Measurements from ENCODE around the gene SV2B.

SV2B gene

DNA sequence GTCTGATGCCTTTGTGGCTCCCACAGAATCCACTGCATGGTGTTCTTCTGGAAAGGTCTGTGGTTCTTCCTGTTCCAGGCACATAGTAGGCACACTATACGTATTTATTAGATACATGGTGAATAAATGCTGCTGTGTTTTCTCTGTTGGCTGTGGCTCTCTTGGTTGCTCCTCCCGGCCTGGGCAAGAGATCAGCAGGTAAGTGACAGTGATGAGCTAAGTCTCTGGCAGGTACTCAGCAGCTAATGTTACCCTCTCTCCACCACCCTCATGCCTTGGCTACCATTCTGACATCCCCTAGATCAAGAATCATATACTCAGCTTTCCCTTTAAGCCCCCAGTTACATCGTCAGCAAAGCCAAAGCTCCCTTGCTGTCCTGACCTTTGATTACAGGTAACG, 8.4 kb downstream of the SV2B start:
- no peak for DNase-seq

DNA sequence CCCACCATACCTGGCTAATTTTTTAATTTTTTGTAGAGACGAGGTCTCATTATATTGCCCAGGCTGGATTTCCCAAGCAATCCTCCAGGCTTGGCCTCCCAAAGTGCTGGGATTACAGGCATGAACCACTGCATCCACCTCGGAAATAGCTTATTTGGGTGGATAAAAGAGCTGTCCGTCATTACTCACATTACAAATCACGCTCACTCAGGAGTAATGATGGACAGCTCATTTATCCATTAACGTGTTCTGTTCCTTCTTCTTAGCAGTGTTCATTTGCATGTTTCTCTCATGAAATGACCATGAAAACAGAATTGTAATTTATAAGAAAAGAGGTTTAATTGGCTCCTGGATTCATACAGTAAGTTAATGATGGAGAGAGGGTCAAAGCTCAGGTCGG, 9.8 kb downstream of the SV2B start:
- DNase-seq: no peak

DNA sequence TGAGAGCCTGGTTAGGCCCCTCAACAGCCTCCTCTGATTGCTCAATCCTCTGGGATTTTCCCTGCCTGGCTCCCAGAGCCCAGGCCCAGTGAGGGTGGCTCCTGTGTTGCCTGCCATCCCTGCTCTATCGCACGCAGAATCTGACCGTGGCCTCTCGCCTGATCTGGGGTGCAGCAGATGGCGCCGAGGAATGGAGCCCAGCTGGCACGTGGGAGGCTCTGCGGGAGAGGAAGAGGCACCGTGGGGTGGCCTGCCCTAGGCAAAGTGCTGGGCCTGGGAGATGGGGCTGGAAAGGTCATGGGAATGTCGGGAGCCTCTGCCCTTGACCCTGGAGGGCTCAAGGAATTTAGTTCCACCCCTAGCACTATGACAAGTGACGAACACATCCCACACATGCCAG, 10.3 kb downstream of the SV2B start:
- no peak for DNase-seq

DNA sequence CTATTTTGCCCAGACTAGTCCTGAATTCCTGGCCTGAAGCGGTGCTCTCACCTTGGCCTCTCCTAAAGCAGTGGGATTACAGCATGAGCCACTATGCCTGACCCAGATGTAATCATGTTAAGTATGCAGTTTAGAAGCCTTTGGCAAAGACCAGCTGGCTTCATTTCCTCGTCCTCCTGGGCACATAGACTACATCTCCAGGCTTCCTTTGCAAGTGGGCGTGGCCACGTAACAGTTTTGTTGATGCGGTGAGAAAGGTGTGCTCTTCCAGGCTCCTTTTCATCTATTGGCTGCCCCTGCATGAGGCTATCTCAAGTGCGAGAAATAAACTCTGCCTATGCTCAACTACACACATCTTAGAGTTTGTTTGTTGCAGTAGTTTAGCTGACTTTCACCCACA, 13.0 kb downstream of the SV2B start:
- no peak for DNase-seq

DNA sequence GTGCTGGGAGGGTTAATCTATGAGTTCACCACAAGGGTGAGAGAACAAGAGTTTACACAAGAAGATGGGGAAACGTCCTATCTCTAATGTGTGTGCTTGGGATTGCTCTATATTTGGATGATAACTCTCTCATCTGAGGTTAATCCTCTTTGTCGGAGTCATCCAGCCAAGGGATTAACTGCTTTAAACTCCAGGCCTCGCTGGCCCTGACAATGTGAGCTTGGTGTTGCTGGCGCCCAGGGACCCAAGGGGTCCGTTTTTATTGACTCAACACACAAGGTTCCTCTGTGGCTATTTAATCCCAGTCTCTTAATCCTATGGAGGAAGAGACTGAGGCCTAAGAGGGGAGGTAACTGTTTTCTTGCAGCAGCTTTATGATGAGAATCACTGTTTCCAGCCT, 14.2 kb downstream of the SV2B start:
- no peak for DNase-seq

DNA sequence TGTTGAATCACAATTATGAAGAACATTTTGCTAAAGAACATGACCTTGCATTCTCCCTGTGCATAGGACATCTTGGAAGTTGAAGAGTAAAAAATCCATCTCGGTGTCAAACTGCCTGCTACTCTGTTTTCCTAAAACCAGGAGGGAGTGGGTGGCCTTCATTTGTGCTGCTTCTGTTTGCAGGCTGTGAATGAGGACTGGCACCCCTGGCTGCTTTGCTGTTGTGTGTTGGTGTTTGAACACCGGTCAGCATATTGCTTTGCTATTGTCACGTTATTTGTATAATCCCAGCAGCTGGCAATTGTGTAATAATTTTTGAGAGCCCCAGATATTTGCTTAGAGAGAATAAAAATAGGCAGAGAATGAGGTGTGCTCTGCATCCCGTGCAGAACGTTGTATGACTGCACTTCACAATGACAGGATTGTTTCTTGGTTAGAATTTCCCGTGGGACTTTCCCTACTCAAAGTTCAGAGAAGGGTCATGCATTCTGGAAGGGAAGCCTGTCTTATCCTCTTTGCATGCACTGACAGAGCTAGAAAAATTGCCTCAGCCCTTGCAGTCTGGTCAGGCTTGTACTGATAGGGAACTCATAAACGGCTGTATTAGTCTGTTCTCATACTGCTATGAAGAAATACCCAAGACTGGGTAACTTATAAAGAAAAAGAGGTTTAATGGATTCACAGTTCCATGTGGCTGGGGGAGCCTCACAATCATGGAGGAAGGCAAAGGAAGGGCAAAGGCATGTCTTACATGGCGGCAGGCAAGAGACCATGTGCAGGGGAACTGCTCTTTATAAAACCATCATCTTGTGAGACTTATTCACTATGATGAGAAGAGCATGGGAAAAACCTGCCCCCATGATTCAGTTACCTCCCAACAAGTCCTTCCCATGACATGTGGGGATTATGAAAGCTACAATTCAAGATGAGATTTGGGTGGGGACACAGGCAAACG, 16.3 kb downstream of the SV2B start:
- DNase-seq: no peak

DNA sequence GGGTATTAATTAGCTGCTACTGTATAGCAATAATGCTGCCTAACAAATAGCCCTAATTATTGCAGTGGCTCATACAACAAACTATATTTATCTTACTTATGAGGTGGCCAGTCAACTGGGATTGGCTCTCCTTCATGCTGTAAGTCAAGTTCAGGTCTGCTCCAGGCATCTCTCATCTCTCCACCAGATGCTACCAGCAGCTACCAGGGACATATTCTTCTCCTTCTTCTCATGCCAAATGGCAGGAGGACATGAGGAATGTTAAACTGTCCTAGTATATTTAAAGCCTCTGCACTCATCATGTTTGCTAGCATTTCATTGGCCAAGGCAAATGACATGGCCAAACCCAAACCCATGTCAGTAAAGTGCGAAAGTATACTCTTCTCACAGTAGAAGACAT, 17.3 kb downstream of the SV2B start:
- DNase-seq: no peak

DNA sequence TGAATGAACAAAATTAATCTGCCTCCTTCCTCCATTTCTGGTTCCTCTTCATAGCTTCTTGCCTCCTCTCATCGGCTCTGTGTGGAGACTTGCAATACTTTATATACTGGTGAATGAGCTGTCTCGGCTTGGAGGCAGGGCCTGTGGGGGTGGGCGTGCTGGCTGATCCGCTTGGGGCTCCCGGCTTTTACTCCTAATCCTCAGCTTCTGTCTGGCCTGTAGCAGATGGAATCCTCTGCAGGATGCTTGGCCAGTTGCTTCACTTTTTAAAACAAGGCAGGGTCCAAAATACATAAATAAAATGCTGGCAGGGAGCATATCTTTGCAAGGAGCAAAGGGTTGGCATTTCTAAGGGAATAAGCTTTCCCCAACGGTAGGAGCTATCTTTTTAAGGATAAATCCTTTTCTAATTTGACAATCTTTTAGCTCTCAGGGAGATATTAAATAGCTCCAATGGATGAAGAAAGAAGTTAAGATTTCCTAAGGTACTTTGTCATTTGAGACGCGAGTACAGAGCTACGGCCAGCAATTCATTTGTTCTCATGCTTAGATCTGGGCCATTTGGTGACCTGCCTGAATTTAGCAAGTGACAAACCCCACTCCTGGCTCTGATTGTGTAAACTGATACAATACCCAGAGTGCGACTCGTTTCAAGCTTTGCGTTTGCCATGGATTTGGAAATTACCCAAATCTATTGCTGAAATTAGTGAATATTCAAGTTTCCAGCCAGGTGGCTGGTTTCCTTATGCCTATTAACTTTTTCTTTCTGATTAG, 18.9 kb downstream of the SV2B start:
- no peak for DNase-seq

DNA sequence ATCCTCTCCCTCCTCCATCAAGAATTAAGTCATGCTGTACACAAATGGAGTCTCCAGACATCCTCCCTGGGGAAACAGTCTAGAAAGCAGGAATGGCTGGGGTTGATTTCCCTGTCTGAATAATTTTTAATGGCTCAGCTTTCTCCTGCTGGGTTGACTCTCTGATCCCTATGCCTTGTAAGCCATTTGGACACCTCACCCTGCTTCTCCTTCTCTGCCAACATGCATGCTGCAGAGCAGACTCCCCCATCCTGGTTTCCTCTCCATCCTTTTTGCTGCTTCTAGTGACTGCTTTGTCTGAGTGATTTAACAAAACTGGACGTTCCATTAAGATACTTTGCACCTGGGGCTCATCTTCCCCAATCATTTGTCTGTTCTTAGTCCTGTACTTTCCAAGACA, 22.2 kb downstream of the SV2B start:
- DNase-seq: no peak

DNA sequence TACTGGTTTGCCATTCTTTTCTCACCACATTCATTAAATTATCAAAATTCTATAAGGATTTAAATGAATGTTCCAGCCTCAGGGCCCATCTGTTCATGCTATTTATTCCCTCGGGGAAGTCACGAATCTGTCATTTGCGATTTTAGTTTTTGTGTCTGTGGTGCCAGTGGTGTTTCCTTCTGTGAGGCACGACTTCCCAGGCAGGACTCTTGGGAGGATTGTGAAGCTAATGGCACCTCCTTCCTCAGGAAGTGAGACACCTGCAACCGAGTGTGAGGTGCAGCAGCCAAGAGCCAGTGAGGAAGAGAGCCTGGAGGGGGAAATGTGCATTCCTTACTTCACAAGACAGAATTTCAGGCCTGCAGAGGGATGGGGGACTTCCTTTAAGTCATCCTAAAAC, 24.1 kb downstream of the SV2B start:
- no peak for DNase-seq

DNA sequence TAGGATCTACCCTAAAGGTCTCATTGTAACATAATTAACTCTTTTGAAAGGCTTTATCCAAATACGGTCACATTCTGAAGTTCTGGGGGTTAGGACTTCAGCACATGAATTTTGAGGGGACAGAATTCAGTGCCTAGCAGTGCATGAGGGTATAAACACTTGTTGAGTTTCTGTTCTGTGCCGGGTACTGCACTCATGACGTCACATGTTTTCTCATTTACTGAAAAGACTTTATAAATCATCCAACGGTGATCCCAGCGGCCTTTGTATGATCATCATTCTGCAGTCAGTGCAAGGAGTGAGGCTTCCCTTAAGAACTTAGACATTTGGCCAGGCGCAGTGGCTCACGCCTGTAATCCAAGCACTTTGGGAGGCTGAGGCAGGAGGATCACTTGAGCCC, 25.1 kb downstream of the SV2B start:
- no peak for DNase-seq

DNA sequence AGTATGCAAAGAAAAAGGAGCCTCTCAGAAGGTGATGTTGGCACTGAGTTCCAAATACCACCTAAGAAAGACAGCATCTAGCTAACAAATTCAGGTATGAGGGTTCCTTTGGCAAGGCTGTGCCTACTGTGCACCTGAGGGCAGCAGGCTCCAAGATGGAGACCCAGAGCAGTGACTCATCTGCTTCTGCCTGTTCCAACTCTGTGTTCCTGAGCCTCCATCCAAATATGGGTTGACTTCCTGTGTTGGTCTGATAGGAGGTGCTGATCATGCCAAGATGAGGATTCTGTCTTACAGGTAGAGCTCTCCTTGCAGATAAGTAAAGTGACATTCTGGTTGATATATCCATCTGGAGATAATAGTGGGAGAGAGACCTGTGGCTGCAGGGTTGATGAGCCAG, 26.0 kb downstream of the SV2B start:
- no peak for DNase-seq

DNA sequence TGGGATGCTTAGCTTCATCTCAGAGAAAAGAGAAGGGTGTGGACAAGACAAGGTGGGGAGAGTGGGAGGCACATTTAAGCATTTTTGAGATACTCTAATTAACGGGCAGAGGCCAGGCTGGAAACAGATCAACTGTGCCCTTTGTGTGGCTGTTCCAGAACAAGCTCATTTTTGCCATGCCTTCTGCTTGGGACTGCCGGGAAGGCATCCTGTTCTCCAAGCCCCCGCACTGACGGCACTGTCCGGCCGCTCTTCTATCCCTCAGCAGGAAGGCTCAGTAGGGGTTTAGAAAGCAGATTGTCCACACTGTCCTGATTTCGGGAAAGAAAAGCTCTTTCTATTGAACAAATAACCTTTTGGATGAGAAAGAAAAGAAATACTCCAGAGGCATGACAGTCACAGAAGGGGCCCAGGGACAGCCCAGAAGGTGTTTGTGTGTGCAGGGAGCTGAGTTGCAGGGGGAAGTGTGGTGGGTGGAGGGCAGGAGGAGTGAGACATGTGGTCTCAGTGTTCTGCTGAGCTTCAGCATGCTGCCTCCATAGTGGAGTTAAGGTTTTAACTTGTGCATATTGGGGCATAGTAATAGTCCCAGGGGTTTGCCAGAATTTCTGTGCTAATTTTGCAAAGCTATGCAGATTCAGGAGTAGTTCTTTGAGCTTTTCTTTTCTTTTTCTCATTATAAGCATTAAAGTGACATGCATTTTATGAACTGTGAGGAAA, 27.3 kb downstream of the SV2B start:
- no peak for DNase-seq

DNA sequence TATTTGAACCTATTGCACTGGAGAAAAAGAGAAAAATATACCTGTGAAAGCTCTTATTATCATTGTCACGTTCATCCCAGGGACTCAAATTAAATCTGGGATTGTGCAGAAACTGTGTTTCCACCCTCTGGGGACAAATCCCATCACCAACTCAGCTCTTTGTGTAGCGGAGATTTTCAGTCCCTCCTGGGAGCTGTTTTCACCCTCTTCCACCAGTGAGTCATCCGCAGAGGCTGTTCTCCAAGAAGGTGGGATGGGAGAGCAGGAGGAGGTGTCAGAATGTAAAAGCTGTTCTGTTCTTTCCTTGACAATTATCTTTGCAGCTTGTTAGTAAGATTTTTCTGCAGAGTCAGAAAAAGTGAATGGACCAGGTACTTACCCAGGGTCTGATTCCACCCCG, 28.0 kb downstream of the SV2B start:
- no peak for DNase-seq

DNA sequence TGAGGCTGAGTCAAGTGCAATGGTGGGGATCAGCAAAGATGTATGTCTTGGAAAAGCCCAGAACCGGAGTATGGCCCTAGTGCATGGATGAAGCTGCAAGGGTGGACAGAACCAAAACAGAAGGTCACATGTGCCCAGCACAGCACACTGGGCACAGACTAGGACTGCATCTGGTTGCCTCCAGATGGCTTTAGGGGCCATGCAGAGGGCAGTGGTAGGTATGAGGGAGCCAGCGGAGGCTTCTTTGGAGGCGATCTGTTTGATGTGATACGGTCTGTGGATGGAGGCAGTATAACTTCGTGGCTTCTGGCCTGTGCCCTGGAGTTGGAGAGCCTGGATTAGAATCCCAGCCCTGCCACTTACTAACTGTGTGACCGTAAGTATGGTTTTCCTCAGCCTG, 29.4 kb downstream of the SV2B start:
- DNase-seq: no peak

DNA sequence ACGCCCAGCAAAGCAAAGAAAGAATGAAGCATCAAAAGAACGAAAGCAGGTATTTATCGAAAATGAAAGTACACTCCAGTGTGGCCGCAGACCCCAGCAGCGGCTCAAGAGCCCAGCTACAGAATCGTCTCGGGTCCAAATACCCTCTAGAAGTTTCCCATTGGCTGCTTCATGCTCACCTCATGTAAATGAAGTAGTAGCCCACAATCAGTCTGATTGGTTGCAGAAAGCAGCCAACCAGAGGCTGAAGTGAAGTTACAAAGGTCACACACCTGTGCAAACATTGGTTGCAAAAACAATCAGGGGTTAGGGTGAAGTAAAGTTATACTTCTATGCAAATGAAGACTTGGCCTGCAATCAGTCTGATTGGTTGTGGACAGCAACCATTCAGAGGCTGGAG, 32.0 kb downstream of the SV2B start:
- DNase-seq: no peak

DNA sequence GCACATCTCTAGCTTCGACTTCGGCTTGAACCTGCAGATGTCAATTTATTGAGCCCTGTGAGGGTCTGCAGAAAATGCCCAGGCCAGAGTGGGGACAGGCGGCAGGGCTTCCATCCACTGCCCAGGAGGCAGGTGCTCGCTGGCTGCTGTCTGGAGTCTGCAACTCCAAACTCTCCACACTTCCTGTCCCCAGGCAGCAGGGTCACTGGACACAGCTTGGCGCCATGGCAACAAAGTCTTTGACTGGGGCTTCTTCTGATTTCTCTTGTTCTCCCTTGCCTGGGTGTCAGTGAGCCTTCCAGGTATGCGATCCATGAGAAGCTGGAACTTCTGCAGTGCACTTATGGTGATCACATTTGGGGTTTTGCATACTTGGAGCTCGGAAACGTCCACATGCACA, 33.5 kb downstream of the SV2B start:
- no peak for DNase-seq

DNA sequence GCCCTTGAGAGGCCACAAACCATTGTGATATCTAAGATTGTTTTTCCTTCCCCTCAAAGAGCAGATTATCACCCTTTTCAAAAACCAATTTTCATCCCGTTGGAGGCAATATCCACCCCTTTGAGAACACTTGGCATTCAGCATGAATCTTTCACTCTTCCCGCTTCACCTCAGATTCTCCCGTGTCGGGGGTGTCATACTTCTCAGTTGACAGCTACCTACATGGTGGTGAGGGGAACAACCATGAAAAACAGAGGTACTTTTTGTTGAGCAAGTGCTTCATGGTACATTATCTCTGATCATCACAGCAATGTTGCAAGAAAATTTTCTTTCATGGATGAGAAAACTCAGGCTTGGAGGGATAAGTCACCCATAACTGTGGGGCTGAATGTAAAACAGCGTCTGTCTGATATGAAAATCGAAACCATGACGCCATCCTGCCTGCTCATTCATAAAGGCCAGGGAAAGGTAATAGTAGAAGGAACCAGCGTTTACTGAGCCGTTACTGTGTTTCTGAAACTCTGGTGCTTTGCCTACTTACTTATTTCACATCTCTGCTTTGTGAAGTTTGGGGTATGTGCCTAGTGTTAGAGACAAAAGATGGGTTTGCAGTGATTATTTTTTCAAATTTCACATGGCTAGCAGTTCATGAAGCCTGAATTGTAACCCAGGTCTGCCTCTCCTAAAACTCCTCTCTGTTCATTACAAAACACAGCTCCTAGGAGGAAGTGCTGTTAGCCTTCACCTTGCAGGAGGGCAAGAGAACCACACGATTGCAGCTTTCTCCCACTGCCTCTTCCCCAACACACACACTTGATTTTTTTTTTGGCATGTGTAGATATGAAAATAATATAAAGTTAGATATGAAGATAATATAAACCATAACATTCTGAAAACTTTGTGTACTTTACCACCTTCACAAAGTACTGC, 35.4 kb downstream of the SV2B start:
- DNase-seq: no peak

DNA sequence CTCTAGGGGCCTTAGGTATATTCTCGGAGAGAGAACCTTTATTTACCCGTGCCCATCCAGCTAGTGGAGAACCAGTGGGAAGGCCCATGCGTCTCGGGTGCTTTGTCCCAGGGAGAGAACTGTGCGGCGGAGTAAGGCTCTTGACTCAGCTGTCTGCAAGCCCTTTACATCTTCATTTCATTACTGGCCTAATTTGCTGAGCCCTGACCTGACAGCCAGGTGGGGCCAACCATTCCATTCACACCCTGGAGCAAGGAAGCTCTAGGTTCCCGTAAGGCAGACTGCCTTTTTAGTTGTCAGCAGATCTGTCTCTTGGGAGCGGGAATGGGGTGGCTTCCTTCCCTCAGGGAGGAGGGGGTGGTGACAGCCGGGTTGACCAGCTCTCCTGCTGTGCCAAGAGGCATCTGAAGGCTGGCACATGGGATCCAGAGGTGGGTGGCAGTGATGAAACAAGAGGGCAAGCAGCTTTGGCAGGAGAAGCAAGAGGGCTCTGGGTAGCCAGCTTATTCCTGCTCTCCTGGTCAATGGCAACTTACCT, 36.4 kb downstream of the SV2B start:
- no peak for DNase-seq

DNA sequence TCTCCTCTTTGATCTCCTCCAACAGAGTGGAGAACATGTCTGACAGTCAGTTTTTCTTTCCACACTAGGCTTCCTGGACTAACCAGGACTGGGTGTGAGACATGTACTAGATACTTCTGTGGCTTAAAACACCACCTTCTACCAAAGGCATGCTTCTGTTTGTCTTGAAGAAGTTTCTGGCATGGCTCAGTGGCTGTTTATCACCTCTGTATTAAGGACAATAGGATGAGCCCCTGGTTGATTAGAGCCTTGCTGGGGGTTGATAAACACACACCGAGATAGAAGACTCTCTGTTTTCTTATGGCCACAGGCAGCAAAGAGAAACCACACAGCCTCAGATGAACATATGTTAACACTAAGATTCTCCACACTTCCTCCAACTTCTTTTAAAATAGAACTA, 40.5 kb downstream of the SV2B start:
- no peak for DNase-seq

DNA sequence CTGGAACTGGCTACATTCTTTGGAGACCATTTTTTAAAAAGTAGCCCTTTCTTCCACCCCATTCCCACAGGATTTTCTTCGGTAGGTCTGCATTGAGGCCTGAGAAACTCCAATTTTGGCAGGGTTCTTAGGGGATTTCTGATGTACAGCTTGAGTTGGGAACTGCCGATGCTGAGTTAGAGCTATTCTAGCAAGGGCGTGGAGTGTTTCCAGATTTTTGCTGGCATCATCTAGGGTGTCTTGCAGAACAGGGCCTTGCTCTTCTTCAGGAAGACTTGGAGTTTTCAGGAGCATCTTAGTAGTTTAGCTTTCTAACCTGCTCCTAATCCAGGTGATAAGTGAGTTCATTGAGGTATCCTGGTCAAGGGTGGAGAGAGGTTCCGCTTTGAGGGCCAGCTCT, 41.0 kb downstream of the SV2B start:
- DNase-seq: no peak

DNA sequence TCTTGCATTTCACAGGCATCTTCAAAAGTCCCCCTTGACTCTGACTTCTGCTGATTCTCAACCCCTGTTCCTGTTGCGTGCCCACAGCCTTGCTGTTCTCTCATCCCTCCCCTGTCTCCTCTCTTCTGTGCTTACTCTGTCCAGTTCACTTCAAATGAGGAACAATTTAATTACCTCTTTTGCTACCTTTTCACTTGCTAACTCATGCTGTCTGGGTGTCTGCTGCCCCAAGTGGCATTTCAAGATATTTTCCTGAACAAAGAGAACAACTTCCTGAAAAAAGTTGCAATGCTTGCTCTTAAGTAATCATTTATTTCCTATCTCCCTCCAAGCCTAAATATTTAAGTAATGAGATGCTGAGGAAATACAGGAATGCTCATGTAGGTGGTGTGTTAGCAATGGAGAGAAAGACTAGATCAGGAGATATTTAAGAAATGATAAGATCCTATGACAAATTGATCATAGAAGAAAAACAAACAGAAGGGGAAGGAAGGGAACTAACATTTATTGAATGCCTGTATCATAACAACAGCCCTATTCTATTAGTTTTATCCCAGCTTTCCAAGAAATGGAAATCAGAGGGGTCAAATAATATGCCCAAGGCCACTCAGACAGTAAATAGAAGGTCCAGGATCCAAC, 42.2 kb downstream of the SV2B start:
- no peak for DNase-seq

Data from DMS79 treated with DMSO at 0.1 percent for 48 hours (cell line).